ENCODE measurements around the gene AUH.

DNA sequence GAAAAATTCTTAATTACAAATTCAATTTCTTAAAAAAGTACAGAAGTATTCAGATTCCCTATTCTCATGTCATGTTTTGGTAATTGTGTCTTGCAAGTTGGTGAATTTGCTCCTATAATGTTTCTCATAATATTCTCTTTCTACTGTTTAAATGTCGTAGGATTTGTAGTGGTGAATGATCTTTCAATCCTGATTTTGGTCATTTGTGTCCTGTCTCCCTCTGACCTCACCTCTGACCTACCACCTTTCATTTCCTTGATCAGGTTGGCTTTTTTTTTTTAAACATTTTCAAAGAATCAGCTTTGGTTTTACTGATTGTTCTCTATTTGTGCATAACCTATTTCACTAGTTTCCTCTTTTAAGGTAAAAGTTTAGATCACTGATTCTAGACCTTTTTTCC lies 102.6 kb downstream of the AUH start:
- no peak for TF ChIP-seq FOXM1 (IDR thresholded peaks at IDR 0.05; ENCODE audit: borderline replicate concordance, low read depth)
- TF ChIP-seq, protein P1, sequence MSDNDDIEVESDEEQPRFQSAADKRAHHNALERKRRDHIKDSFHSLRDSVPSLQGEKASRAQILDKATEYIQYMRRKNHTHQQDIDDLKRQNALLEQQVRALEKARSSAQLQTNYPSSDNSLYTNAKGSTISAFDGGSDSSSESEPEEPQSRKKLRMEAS (IDR thresholded peaks at IDR 0.05) = no peak
- TF ChIP-seq TAF1 (IDR thresholded peaks at IDR 0.05; ENCODE audit: low read depth) = no peak
- TF ChIP-seq, protein P2, sequence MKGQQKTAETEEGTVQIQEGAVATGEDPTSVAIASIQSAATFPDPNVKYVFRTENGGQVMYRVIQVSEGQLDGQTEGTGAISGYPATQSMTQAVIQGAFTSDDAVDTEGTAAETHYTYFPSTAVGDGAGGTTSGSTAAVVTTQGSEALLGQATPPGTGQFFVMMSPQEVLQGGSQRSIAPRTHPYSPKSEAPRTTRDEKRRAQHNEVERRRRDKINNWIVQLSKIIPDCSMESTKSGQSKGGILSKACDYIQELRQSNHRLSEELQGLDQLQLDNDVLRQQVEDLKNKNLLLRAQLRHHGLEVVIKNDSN (IDR thresholded peaks at IDR 0.05) = no peak
- no peak for TF ChIP-seq YY1 (IDR thresholded peaks at IDR 0.05; ENCODE audit: low read depth)
- no peak for TF ChIP-seq EP300 (IDR thresholded peaks at IDR 0.05; ENCODE audit: borderline replicate concordance)
- no peak for TF ChIP-seq TEAD4 (IDR thresholded peaks at IDR 0.05)
- TF ChIP-seq NFIC (IDR thresholded peaks at IDR 0.05) = no peak
- TF ChIP-seq, protein P3, sequence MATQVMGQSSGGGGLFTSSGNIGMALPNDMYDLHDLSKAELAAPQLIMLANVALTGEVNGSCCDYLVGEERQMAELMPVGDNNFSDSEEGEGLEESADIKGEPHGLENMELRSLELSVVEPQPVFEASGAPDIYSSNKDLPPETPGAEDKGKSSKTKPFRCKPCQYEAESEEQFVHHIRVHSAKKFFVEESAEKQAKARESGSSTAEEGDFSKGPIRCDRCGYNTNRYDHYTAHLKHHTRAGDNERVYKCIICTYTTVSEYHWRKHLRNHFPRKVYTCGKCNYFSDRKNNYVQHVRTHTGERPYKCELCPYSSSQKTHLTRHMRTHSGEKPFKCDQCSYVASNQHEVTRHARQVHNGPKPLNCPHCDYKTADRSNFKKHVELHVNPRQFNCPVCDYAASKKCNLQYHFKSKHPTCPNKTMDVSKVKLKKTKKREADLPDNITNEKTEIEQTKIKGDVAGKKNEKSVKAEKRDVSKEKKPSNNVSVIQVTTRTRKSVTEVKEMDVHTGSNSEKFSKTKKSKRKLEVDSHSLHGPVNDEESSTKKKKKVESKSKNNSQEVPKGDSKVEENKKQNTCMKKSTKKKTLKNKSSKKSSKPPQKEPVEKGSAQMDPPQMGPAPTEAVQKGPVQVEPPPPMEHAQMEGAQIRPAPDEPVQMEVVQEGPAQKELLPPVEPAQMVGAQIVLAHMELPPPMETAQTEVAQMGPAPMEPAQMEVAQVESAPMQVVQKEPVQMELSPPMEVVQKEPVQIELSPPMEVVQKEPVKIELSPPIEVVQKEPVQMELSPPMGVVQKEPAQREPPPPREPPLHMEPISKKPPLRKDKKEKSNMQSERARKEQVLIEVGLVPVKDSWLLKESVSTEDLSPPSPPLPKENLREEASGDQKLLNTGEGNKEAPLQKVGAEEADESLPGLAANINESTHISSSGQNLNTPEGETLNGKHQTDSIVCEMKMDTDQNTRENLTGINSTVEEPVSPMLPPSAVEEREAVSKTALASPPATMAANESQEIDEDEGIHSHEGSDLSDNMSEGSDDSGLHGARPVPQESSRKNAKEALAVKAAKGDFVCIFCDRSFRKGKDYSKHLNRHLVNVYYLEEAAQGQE (IDR thresholded peaks at IDR 0.05; ENCODE audit: low read depth) = no peak

Measured in Ishikawa (cell line).